ENCODE measurements around the gene NGLY1.

Gene NGLY1

GRCh38 chr3:25692341-25692740 is 90.9 kb downstream of the NGLY1 start:
- no peaks in the 10 kb centered on the region for H3K27me3 ChIP-seq (ENCODE audit: insufficient read depth, low read depth, severe bottlenecking)
- no peak overlapping the region for H3K27ac ChIP-seq
- H3K4me3 ChIP-seq (ENCODE audit: low read depth, low read length) = no peak overlapping the region
- DNase-seq = no peak
- H3K9me3 ChIP-seq (ENCODE audit: severe bottlenecking) = no peaks in the 10 kb centered on the region
- no peaks in the 10 kb centered on the region for H3K36me3 ChIP-seq
- no peak for TF ChIP-seq CTCF (IDR thresholded peaks at IDR 0.05; ENCODE audit: low read depth, low read length)

- Histone ChIP-seq H3K27ac (no peak overlapping the region), H3K9me3 (ENCODE audit: severe bottlenecking) (no peaks in the 10 kb centered on the region), H3K36me3 (no peaks in the 10 kb centered on the region), H3K4me3 (ENCODE audit: low read depth, low read length) (no peak overlapping the region), H3K27me3 (ENCODE audit: insufficient read depth, low read depth, severe bottlenecking) (no peaks in the 10 kb centered on the region)
- TF ChIP-seq CTCF (IDR thresholded peaks at IDR 0.05; ENCODE audit: low read depth, low read length) = no peak
- no peak for DNase-seq
These were observed 92.3 kb downstream of the NGLY1 start for GRCh38 chr3:25690768-25691533.

- Histone ChIP-seq H3K9me3 (ENCODE audit: severe bottlenecking) (no peaks in the 10 kb centered on the region), H3K27me3 (ENCODE audit: insufficient read depth, low read depth, severe bottlenecking) (no peaks in the 10 kb centered on the region), H3K36me3 (no peaks in the 10 kb centered on the region), H3K27ac (no peak overlapping the region), H3K4me3 (ENCODE audit: low read depth, low read length) (no peak overlapping the region)
- no peak for DNase-seq
- TF ChIP-seq CTCF (IDR thresholded peaks at IDR 0.05; ENCODE audit: low read depth, low read length) = no peak
These were observed 94.0 kb downstream of the NGLY1 start for GRCh38 chr3:25689226-25689625.

GRCh38 chr3:25687742-25688141 is 95.5 kb downstream of the NGLY1 start:
- Histone ChIP-seq H3K27ac (no peak overlapping the region), H3K27me3 (ENCODE audit: insufficient read depth, low read depth, severe bottlenecking) (no peaks in the 10 kb centered on the region), H3K4me3 (ENCODE audit: low read depth, low read length) (no peak overlapping the region), H3K9me3 (ENCODE audit: severe bottlenecking) (no peaks in the 10 kb centered on the region), H3K36me3 (no peaks in the 10 kb centered on the region)
- no peak for TF ChIP-seq CTCF (IDR thresholded peaks at IDR 0.05; ENCODE audit: low read depth, low read length)
- DNase-seq = no peak

- no peak for DNase-seq
- Histone ChIP-seq H3K36me3 (no peaks in the 10 kb centered on the region), H3K27ac (no peak overlapping the region), H3K4me3 (ENCODE audit: low read depth, low read length) (no peak overlapping the region), H3K9me3 (ENCODE audit: severe bottlenecking) (no peaks in the 10 kb centered on the region), H3K27me3 (ENCODE audit: insufficient read depth, low read depth, severe bottlenecking) (no peaks in the 10 kb centered on the region)
- TF ChIP-seq CTCF (IDR thresholded peaks at IDR 0.05; ENCODE audit: low read depth, low read length) = no peak
These were observed 96.5 kb downstream of the NGLY1 start for GRCh38 chr3:25686766-25687165.

GRCh38 chr3:25683882-25684281 is 99.4 kb downstream of the NGLY1 start:
- no peak for TF ChIP-seq CTCF (IDR thresholded peaks at IDR 0.05; ENCODE audit: low read depth, low read length)
- Histone ChIP-seq H3K9me3 (ENCODE audit: severe bottlenecking) (no peaks in the 10 kb centered on the region), H3K27me3 (ENCODE audit: insufficient read depth, low read depth, severe bottlenecking) (no peaks in the 10 kb centered on the region), H3K4me3 (ENCODE audit: low read depth, low read length) (no peak overlapping the region), H3K27ac (no peak overlapping the region), H3K36me3 (no peaks in the 10 kb centered on the region)
- no peak for DNase-seq

Data from WERI-Rb-1 (cell line).